Activated T-cell treated with anti-CD3 and anti-CD28 coated beads for 1 hour (primary cell): ENCODE measurements around the gene INSC.

ENCODE experiments used
- DNase-seq: peaks from one replicate; pipeline ENCODE4 v3.0.0-alpha.2; 2020; ENCODE audit warnings: low read depth

INSC gene

DNA sequence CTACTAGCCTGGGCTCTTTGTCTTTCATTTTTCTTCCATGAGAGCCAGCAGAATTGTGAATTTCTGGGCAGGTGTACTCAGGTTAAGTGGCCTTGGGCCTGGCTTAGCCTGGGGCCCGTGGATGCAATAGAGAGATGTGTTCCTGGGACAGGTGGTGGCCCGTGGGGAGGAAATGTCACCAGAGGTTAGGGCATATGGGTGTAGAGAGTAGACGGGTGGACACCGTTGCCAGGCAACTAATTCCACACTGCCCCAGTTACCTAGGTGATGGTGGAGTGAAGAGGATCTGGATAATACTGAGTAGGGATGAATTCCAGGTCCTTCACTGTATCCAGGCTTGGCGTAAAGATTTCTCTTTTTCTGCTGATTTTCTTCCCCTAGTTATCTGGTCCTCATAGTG, 175.0 kb downstream of the INSC start:
- DNase-seq, result no peak

- DNase-seq, result no peak
Measured at GRCh38 chr11:15291885-15292284, 177.2 kb downstream of the INSC start.

GRCh38 chr11:15293975-15294620, 179.4 kb downstream of the INSC start:
- DNase-seq, result no peak

DNA sequence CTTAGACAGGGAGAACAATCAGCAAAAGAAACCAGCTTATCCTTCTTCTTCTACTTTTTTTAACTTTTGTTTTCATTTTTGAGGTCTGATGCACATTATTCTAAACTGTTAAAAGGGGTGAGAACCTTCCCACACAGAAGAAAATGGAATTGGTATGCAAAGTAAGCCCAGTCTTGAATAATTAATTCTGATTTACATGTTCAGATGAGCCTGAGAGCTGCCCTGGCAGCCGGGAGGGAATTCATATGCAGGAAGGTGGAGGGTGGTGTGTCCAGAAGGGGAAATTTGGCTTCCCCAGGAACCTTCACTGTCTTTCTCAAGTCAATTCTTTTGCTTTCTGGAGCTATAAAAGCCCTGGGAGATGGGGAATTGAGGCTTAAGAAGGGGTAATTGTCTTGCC, 181.0 kb downstream of the INSC start:
- DNase-seq, result no peak
